Globus pallidus (tissue), 1 donor: Measurements from ENCODE around the gene CNN2.

Source experiments
- DNase-seq: peaks from one replicate; pipeline ENCODE4 v3.0.0-alpha.2; 2015; ENCODE audit warnings: low spot score

Gene CNN2

GRCh38 chr19:995051-995827 lies 31.2 kb upstream of the CNN2 start:
- DNase-seq, result no peak

GRCh38 chr19:996051-996838 lies 30.2 kb upstream of the CNN2 start:
- DNase-seq, result no peak

- DNase-seq, result no peak
Measured at GRCh38 chr19:998064-998463, 28.3 kb upstream of the CNN2 start.

GRCh38 chr19:999379-999719 lies 27.1 kb upstream of the CNN2 start:
- no peak for DNase-seq

- DNase-seq, result no peak
Measured at GRCh38 chr19:1000095-1000494, 26.3 kb upstream of the CNN2 start, which contains the start of gene GRIN3B. Gene GRIN3B (plus strand): TSS chr19:1000419. CDS start chr19:1000438, 19 bp downstream.

GRCh38 chr19:1000591-1001537 lies 25.5 kb upstream of the CNN2 start:
- DNase-seq, result no peak

GRCh38 chr19:1001538-1002166 lies 24.8 kb upstream of the CNN2 start:
- DNase-seq, result no peak

GRCh38 chr19:1002600-1002999 lies 23.8 kb upstream of the CNN2 start:
- DNase-seq, result no peak

- DNase-seq, result no peak
Measured at GRCh38 chr19:1003283-1003682, 23.1 kb upstream of the CNN2 start.

GRCh38 chr19:1004204-1004802 lies 22.1 kb upstream of the CNN2 start:
- no peak for DNase-seq

GRCh38 chr19:1004803-1005664 lies 21.4 kb upstream of the CNN2 start:
- no peak for DNase-seq

GRCh38 chr19:1006711-1007398 lies 19.6 kb upstream of the CNN2 start:
- no peak for DNase-seq

GRCh38 chr19:1007399-1008251 lies 18.8 kb upstream of the CNN2 start:
- DNase-seq, result no peak

GRCh38 chr19:1008268-1009040 lies 18.0 kb upstream of the CNN2 start:
- no peak for DNase-seq

GRCh38 chr19:1009041-1009980 lies 17.1 kb upstream of the CNN2 start:
- DNase-seq, result no peak

GRCh38 chr19:1009981-1010538 lies 16.3 kb upstream of the CNN2 start:
- no peak for DNase-seq
